Right cardiac atrium (tissue), 5 donors: ENCODE data around the gene VSX1. TPM values are rescaled to one million over a fixed set of nuclear protein-coding genes. Genes with fewer than 3 reads are reported as not detected.

Source experiments
- ATAC-seq, 2 donors: fragments of 200-7000 bp; cut with Tn5 transposase; one replicate each; pipeline versions ENCODE4 v1.8.0 to v1.9.1; 2020; ENCODE audit warnings: moderate library complexity in 2 of 2, mild to moderate bottlenecking in 1 of 2
- DNase-seq, 3 donors: peaks; one replicate each; pipeline ENCODE4 v3.0.0-alpha.2; 2020
- H3K27ac ChIP-seq: one replicate; pipeline ENCODE4 v1.5.1; 2013; ENCODE audit warnings: mild to moderate bottlenecking, low read length, control low read depth, moderate library complexity
- H3K27me3 ChIP-seq: one replicate; pipeline ENCODE4 v1.6.1; 2013; ENCODE audit not compliant: control insufficient read depth, insufficient read depth
- H3K4me1 ChIP-seq: one replicate; pipeline ENCODE4 v1.6.1; 2013; ENCODE audit warnings: low read length; ENCODE audit not compliant: control insufficient read depth, insufficient read depth
- H3K4me3 ChIP-seq: one replicate; pipeline ENCODE4 v1.5.1; 2013; ENCODE audit warnings: low read length, control low read depth
- H3K9me3 ChIP-seq: one replicate; pipeline ENCODE4 v1.6.1; 2013; ENCODE audit warnings: low read length; ENCODE audit not compliant: control insufficient read depth
- WGBS: extraction: QIAGEN DNeasy Blood & Tissue Kit; methylation state at CpG from one replicate; pipeline ENCODE4 v1.1.7; 2013; 5-methylcytosine and 5-hydroxymethylcytosine counted together
- intact Hi-C, 4 donors: fragments of 100-400 bp; cut with DNase I; formaldehyde crosslinking; loops; one replicate each; pipeline versions ENCODE4 v1.11.0 to v1.14.0; 2022 to 2023
- polyA plus RNA-seq: library from polyadenylated mRNA; stranded (reverse); fragments of 200-250 nt; gene quantifications from one replicate; pipeline ENCODE4 v1.2.3, GENCODE V29; 2013
- total RNA-seq, 4 donors: library from RNA; stranded (reverse); fragmentation: NEBNext Ultra II Directional; extraction: Animal tissue kit (Norgen Biotek cat#: 25700); gene quantifications; one replicate each; pipeline ENCODE4 v1.2.1, GENCODE V29; 2021
- donor health status: healthy with polysubstance abuse.
- donor health status: DM: no; HTN: yes; CAD: no.
- donor health status: DM: no; HTN: no; CAD: no.
- donor health status: DM: no; HTN: yes; CAD: no; lungs with severe emphysema.
- donor health status: DM: yes; HTN: yes; CAD: no.

The VSX1 gene
- total and polyA plus RNA-seq, 5 donors = 0.27 to 0.44 TPM; not detected in 3

- no peaks in the 10 kb centered on the region for H3K4me1 ChIP-seq
- intact Hi-C loops = loop anchor here in 1 of 4 donors (5.0 kb wide), 1 partner anchor 90 kb away; no protein-coding TSS in a partner anchor
Measured at GRCh38 chr20:25087186-25087929, 5.4 kb upstream of the VSX1 start.

GRCh38 chr20:25085756-25086495 lies 4.0 kb upstream of the VSX1 start:
- no peak overlapping the region for H3K27ac ChIP-seq
- H3K9me3 ChIP-seq = no peaks in the 10 kb centered on the region
- H3K4me3 ChIP-seq = no peak overlapping the region
- ATAC-seq = no peak
- intact Hi-C loops = loop anchor here in 1 of 4 donors (5.0 kb wide), 1 partner anchor 91 kb away; no protein-coding TSS in a partner anchor
- H3K27me3 ChIP-seq = no peaks in the 10 kb centered on the region
- no peak for DNase-seq
- 67% methylated on average over 10 of the region's 10 CpGs for WGBS
- no peaks in the 10 kb centered on the region for H3K4me1 ChIP-seq

More at GRCh38 chr20:25087186-25087929, 5.4 kb upstream of the VSX1 start:
- no peak overlapping the region for H3K27ac ChIP-seq
- WGBS = 86% methylated on average over 4 of the region's 4 CpGs
- no peaks in the 10 kb centered on the region for H3K9me3 ChIP-seq
- DNase-seq (no peak), ATAC-seq (no peak)
- H3K4me3 ChIP-seq = no peak overlapping the region
- H3K27me3 ChIP-seq = no peaks in the 10 kb centered on the region

- intact Hi-C loops = loop anchor here in 1 of 4 donors (5.0 kb wide), 1 partner anchor 93 kb away; no protein-coding TSS in a partner anchor
- Histone ChIP-seq H3K27me3 (no peaks in the 10 kb centered on the region), H3K4me1 (no peaks in the 10 kb centered on the region), H3K4me3 (no peak overlapping the region), H3K27ac (no peak overlapping the region), H3K9me3 (no peaks in the 10 kb centered on the region)
- ATAC-seq (no peak), DNase-seq (no peak)
- 3% methylated on average over 36 of the region's 36 CpGs for WGBS
Measured at GRCh38 chr20:25084626-25085187, 2.8 kb upstream of the VSX1 start.

GRCh38 chr20:25083773-25084625 lies 2.1 kb upstream of the VSX1 start:
- peak; percentile 16 to 24 for ATAC-seq
- Histone ChIP-seq H3K27me3 (no peaks in the 10 kb centered on the region), H3K9me3 (no peaks in the 10 kb centered on the region), H3K27ac (no peak overlapping the region), H3K4me1 (no peaks in the 10 kb centered on the region), H3K4me3 (no peak overlapping the region)
- DNase-seq = peak in 1 of 3 donors; percentile 66
- WGBS = 4% methylated on average over 54 of the region's 54 CpGs
- intact Hi-C loops = no loop called here

- H3K4me3 ChIP-seq = no peak overlapping the region
- ATAC-seq (no peak), DNase-seq (no peak)
- intact Hi-C loops = no loop called here
- H3K27me3 ChIP-seq = no peaks in the 10 kb centered on the region
- no peak overlapping the region for H3K27ac ChIP-seq
- no peaks in the 10 kb centered on the region for H3K9me3 ChIP-seq
- WGBS = 4% methylated on average over 44 of the region's 44 CpGs
- H3K4me1 ChIP-seq = no peaks in the 10 kb centered on the region
Measured at GRCh38 chr20:25083141-25083772, 1.3 kb upstream of the VSX1 start.

- Histone ChIP-seq H3K27me3 (no peaks in the 10 kb centered on the region), H3K4me3 (no peak overlapping the region), H3K9me3 (no peaks in the 10 kb centered on the region), H3K4me1 (no peaks in the 10 kb centered on the region), H3K27ac (no peak overlapping the region)
- DNase-seq (no peak), ATAC-seq (no peak)
- intact Hi-C loops = no loop called here
- 12% methylated on average over 9 of the region's 9 CpGs for WGBS
Measured at GRCh38 chr20:25082498-25082873, 545 bp upstream of the VSX1 start.

- Histone ChIP-seq H3K27me3 (no peaks in the 10 kb centered on the region), H3K27ac (no peak overlapping the region), H3K9me3 (no peaks in the 10 kb centered on the region), H3K4me3 (no peak overlapping the region), H3K4me1 (no peaks in the 10 kb centered on the region)
- DNase-seq (peak; percentile 42 to 65 (median 62)), ATAC-seq (peak; percentile 28 to 30)
- WGBS = 3% methylated on average over 54 of the region's 54 CpGs
- intact Hi-C loops = no loop called here
Measured at GRCh38 chr20:25081065-25081729, 744 bp downstream of the VSX1 start.

- DNase-seq = no peak
- no peaks in the 10 kb centered on the region for H3K4me1 ChIP-seq
- intact Hi-C loops = loop anchor here in 2 of 4 donors (5.0 kb wide), 2 partner anchors 98 to 323 kb away; no protein-coding TSS in a partner anchor
- no peaks in the 10 kb centered on the region for H3K9me3 ChIP-seq
- ATAC-seq = no peak
- H3K27ac ChIP-seq = no peak overlapping the region
- H3K27me3 ChIP-seq = no peaks in the 10 kb centered on the region
- no peak overlapping the region for H3K4me3 ChIP-seq
- 76% methylated on average over 4 of the region's 4 CpGs for WGBS
Measured at GRCh38 chr20:25079171-25079570, 2.8 kb downstream of the VSX1 start.

- intact Hi-C loops = loop anchor here in 2 of 4 donors (5.0 kb wide), 2 partner anchors 99 to 324 kb away; no protein-coding TSS in a partner anchor
- H3K9me3 ChIP-seq = no peaks in the 10 kb centered on the region
- DNase-seq (no peak), ATAC-seq (no peak)
- no peaks in the 10 kb centered on the region for H3K27me3 ChIP-seq
- no peak overlapping the region for H3K27ac ChIP-seq
- H3K4me1 ChIP-seq = no peaks in the 10 kb centered on the region
- H3K4me3 ChIP-seq = no peak overlapping the region
- WGBS = 70% methylated on average over 8 of the region's 8 CpGs
Measured at GRCh38 chr20:25078662-25079061, 3.3 kb downstream of the VSX1 start.
